Endothelial cell of umbilical vein (primary cell): ENCODE measurements around the gene MARS1. TPM values are rescaled to one million over a fixed set of nuclear protein-coding genes. Genes with fewer than 3 reads are reported as not detected.

ENCODE experiments used
- BruUV-seq: library from RNA; stranded (reverse); fragments of 400-500 nt; replicated peaks from 2 replicates; lab custom pipeline; 2021; lab: Mats Ljungman, UMichigan
- CTCF ChIA-PET: fragments of 300-600, 350-600 bp; sonication (Branson Sonifier 250); formaldehyde crosslinking; loops from one replicate; lab custom pipeline; 2021; ENCODE audit warnings: antibody characterized with exemption, inconsistent platforms; lab: Charles Lee
- POLR2A ChIA-PET: fragments of 300-600, 350-600 bp; sonication (Branson Sonifier 250); formaldehyde crosslinking; loops from one replicate; lab custom pipeline; 2021; ENCODE audit warnings: antibody characterized with exemption, inconsistent platforms; lab: Charles Lee
- DNase-seq: peaks from one replicate; pipeline ENCODE4 v3.0.0-alpha.2; 2011; ENCODE audit warnings: low read depth, low spot score
- FAIRE-seq: peaks from 2 replicates; lab custom pipeline; 2011; peaks lifted over from hg19 to GRCh38; lab: Jason Lieb, UNC
- H2AFZ ChIP-seq: 2 replicates; pipeline ENCODE4 v1.6.0; 2012; ENCODE audit warnings: low read depth, low read length, control low read depth, inconsistent platforms
- H3K27ac ChIP-seq: 2 replicates; pipeline ENCODE4 v1.5.1; 2011; ENCODE audit warnings: low read depth, mild to moderate bottlenecking, control low read depth, low read length, moderate library complexity; ENCODE audit not compliant: insufficient read depth
- H3K27me3 ChIP-seq, 2 experiments: 2 replicates each; pipeline versions ENCODE4 v1.6.0 to v1.6.1; 2011; ENCODE audit warnings: low read length in 2 of 2, mixed read lengths in 1 of 2; ENCODE audit not compliant: control insufficient read depth in 2 of 2, insufficient read depth in 2 of 2
- H3K36me3 ChIP-seq, 2 experiments: 2 replicates in 1 of 2; 3 replicates in 1 of 2; pipeline ENCODE4 v1.5.1; 2011; ENCODE audit warnings: low read length in 2 of 2, mild to moderate bottlenecking in 1 of 2, moderate library complexity in 1 of 2; ENCODE audit not compliant: control insufficient read depth in 2 of 2, insufficient read depth in 2 of 2; ENCODE audit errors: extremely low read depth in 1 of 2
- H3K4me1 ChIP-seq: 3 replicates; pipeline ENCODE4 v1.5.1; 2011; ENCODE audit warnings: mild to moderate bottlenecking, low read length; ENCODE audit not compliant: control insufficient read depth, insufficient read depth; ENCODE audit errors: extremely low read depth
- H3K4me2 ChIP-seq: 2 replicates; pipeline ENCODE4 v1.6.1; 2011; ENCODE audit warnings: low read length, control low read depth, mixed read lengths; ENCODE audit not compliant: insufficient read depth
- H3K4me3 ChIP-seq, 3 experiments: fragments of 200-600 bp in 1 of 3; sonication (generic), shearing (Covaris generic) in 1 of 3; replicated peaks in 1 of 3; 2 replicates each; pipeline ENCODE4 v1.5.1; 2011 to 2016; ENCODE audit warnings: control low read depth in 3 of 3, low read length in 3 of 3, mild to moderate bottlenecking in 2 of 3, inconsistent platforms in 1 of 3, low read depth in 1 of 3, moderate library complexity in 1 of 3; ENCODE audit not compliant: insufficient read depth in 1 of 3
- H3K79me2 ChIP-seq: 2 replicates; pipeline ENCODE4 v1.6.0; 2012; ENCODE audit warnings: low read length, inconsistent platforms; ENCODE audit not compliant: control insufficient read depth, insufficient read depth
- H3K9ac ChIP-seq: replicated peaks from 2 replicates; pipeline ENCODE3; 2011; ENCODE audit warnings: low read length, control low read depth; ENCODE audit not compliant: insufficient read depth; ENCODE audit errors: extremely low read depth
- H3K9me1 ChIP-seq: replicated peaks from 3 replicates; pipeline ENCODE4 v1.6.0; 2011; ENCODE audit warnings: mild to moderate bottlenecking, low read length; ENCODE audit not compliant: control insufficient read depth, insufficient read depth; ENCODE audit errors: extremely low read depth
- H3K9me3 ChIP-seq: replicated peaks from 2 replicates; pipeline ENCODE4 v1.5.1; 2012; ENCODE audit warnings: low read length, inconsistent platforms; ENCODE audit not compliant: control insufficient read depth, insufficient read depth
- H4K20me1 ChIP-seq: replicated peaks from 2 replicates; pipeline ENCODE3; 2011; ENCODE audit warnings: mild to moderate bottlenecking, low read length; ENCODE audit not compliant: control insufficient read depth, insufficient read depth; ENCODE audit errors: extremely low read depth
- EZH2 ChIP-seq: IDR thresholded peaks from 2 replicates; pipeline ENCODE4 v1.6.1; 2012; ENCODE audit warnings: borderline replicate concordance, low read depth, mild to moderate bottlenecking, moderate library complexity, low read length, inconsistent platforms; ENCODE audit not compliant: severe bottlenecking
- FOS ChIP-seq: IDR thresholded peaks from 2 replicates; pipeline ENCODE4 v1.6.1; 2011; ENCODE audit warnings: mild to moderate bottlenecking, low read length, moderate library complexity, borderline replicate concordance; ENCODE audit not compliant: insufficient read depth
- GATA2 ChIP-seq: IDR thresholded peaks from 2 replicates; pipeline ENCODE4 v1.7.0; 2011; ENCODE audit warnings: low read depth, mild to moderate bottlenecking, moderate library complexity, mixed read lengths, low read length; ENCODE audit not compliant: insufficient read length, insufficient read depth
- JUN ChIP-seq: IDR thresholded peaks from 2 replicates; pipeline ENCODE4 v1.6.1; 2011; ENCODE audit warnings: borderline replicate concordance, low read depth; ENCODE audit not compliant: insufficient read length, insufficient read depth
- MYC ChIP-seq: IDR thresholded peaks from one replicate; pipeline ENCODE4 v1.6.1; 2011; ENCODE audit warnings: mild to moderate bottlenecking, low read depth, low read length
- POLR2A ChIP-seq: IDR thresholded peaks from 2 replicates; pipeline ENCODE4 v1.6.1; 2012; ENCODE audit warnings: low read depth, mild to moderate bottlenecking, control low read depth, low read length
- POLR2AphosphoS5 ChIP-seq: IDR thresholded peaks from 2 replicates; pipeline ENCODE4 v1.6.1; 2012; ENCODE audit warnings: low read depth, mild to moderate bottlenecking, control low read depth, low read length, moderate library complexity; ENCODE audit not compliant: insufficient read depth
- dilution Hi-C: fragments of 300-500 bp; cut with MboI; formaldehyde crosslinking; loops from one replicate; pipeline ENCODE4 v1.15.0; 2019; ENCODE audit warnings: low sequenced_read_pairs; ENCODE audit not compliant: extremely low pct_ligation_motif_present
- intact Hi-C: fragments of 100-400 bp; cut with micrococcal nuclease; formaldehyde crosslinking; loops from one replicate; pipeline ENCODE4 v1.10.0; 2022
- polyA plus RNA-seq, 4 experiments: library from polyadenylated mRNA; depleted of rRNA in 3 of 4; stranded (reverse) in 3 of 4; unstranded in 1 of 4; fragments of >200 nt; gene quantifications; 2 replicates each; pipeline versions ENCODE4 v1.2.1 to v1.2.3, GENCODE V29; 2011 to 2012; ENCODE audit warnings: missing spikeins in 1 of 4
- total RNA-seq: library from RNA; stranded (reverse); gene quantifications from 2 replicates; pipeline ENCODE4 v1.2.3, GENCODE V29; 2021
- TF ChIP-seq, protein P1 (sequence below), 2 donors: IDR thresholded peaks; 1 replicate in 1 of 2; 2 replicates in 1 of 2; pipeline ENCODE4 v1.5.1; 2011; ENCODE audit warnings: low read length in 2 of 2, mild to moderate bottlenecking in 2 of 2, moderate library complexity in 2 of 2, control low read depth in 1 of 2, inconsistent platforms in 1 of 2, low read depth in 1 of 2; ENCODE audit not compliant: insufficient read depth in 1 of 2; ENCODE audit errors: extremely low read depth in 1 of 2
- TF ChIP-seq, protein P2 (sequence below): IDR thresholded peaks from 2 replicates; pipeline ENCODE4 v1.6.1; 2011; ENCODE audit not compliant: insufficient read depth, insufficient read length

Gene MARS1
- total and polyA plus RNA-seq, 2 donors (not counting 3 experiments of a cell fraction or from before 2014, with no cell fraction given), result 118 to 212 TPM

DNA sequence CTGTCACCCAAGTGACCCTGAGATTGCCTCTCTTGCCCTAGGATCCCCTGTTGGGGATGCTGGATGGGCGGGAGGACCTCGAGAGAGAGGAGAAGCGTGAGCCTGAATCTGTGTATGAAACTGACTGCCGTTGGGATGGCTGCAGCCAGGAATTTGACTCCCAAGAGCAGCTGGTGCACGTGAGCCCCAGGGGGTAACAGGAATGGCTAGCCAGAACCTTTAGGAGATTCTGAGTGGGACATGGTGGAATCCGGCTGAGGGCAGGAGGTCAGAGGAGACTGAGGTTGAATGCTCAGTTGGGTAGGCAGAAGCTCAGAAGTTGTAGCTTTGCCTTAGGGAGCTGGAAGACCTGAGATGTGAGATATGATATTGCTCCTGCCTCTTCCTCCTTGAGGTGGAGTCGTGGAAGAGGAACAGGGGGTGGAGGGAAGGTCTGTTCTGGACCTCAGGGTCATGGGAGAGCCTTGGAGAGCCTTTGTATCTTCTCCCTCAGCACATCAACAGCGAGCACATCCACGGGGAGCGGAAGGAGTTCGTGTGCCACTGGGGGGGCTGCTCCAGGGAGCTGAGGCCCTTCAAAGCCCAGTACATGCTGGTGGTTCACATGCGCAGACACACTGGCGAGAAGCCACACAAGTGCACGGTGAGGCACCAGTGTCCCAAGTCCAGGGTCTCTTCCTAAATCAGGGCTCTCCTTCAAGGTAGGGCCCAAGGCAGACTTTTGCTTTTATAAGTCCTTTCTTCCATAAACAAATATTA, 21.9 kb upstream of the MARS1 start:
- Histone ChIP-seq H4K20me1 (no peaks in the 10 kb centered on the region), H3K27ac (no peak overlapping the region), H3K9ac (no peak overlapping the region), H3K9me1 (no peaks in the 10 kb centered on the region), H3K4me1 (peaks cover 5% of the 10 kb centered on the region), H3K9me3 (no peaks in the 10 kb centered on the region), H3K79me2 (no peaks in the 10 kb centered on the region), H3K36me3 (no peaks in the 10 kb centered on the region), H3K27me3 (peaks cover 12 to 16% of the 10 kb centered on the region in 2 experiments), H2AFZ (no peak overlapping the region), H3K4me3 (no peak overlapping the region), H3K4me2 (no peak overlapping the region)
- no peak for TF ChIP-seq JUN
- no peak for TF ChIP-seq EZH2
- TF ChIP-seq, protein P1, sequence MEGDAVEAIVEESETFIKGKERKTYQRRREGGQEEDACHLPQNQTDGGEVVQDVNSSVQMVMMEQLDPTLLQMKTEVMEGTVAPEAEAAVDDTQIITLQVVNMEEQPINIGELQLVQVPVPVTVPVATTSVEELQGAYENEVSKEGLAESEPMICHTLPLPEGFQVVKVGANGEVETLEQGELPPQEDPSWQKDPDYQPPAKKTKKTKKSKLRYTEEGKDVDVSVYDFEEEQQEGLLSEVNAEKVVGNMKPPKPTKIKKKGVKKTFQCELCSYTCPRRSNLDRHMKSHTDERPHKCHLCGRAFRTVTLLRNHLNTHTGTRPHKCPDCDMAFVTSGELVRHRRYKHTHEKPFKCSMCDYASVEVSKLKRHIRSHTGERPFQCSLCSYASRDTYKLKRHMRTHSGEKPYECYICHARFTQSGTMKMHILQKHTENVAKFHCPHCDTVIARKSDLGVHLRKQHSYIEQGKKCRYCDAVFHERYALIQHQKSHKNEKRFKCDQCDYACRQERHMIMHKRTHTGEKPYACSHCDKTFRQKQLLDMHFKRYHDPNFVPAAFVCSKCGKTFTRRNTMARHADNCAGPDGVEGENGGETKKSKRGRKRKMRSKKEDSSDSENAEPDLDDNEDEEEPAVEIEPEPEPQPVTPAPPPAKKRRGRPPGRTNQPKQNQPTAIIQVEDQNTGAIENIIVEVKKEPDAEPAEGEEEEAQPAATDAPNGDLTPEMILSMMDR (IDR thresholded peaks at IDR 0.05; ENCODE audit: extremely low read depth in 1 of 2, insufficient read depth in 1 of 2, low read depth in 1 of 2, low read length in 2 of 2), result no peak
- no peak for TF ChIP-seq POLR2AphosphoS5
- TF ChIP-seq MYC, result no peak
- TF ChIP-seq FOS, result no peak
- no peak for TF ChIP-seq GATA2
- TF ChIP-seq, protein P2, sequence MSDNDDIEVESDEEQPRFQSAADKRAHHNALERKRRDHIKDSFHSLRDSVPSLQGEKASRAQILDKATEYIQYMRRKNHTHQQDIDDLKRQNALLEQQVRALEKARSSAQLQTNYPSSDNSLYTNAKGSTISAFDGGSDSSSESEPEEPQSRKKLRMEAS, result no peak
- TF ChIP-seq POLR2A, result no peak
- ChIA-PET CTCF (interaction anchor here (1.0 to 1.4 kb wide), 3 partner anchors 9 to 167 kb away, joined by 3 to 7 read pairs (median 3); partner anchors contain the start of genes B4GALNT1 and INHBE), POLR2A (no interaction called here)
- FAIRE-seq (no peak), DNase-seq (no peak)
- intact Hi-C loops (no loop called here), dilution Hi-C loops (no loop called here)
- no TSS peak for BruUV-seq
